Measurements from ENCODE around the gene ITGB7.

ITGB7 gene

DNA sequence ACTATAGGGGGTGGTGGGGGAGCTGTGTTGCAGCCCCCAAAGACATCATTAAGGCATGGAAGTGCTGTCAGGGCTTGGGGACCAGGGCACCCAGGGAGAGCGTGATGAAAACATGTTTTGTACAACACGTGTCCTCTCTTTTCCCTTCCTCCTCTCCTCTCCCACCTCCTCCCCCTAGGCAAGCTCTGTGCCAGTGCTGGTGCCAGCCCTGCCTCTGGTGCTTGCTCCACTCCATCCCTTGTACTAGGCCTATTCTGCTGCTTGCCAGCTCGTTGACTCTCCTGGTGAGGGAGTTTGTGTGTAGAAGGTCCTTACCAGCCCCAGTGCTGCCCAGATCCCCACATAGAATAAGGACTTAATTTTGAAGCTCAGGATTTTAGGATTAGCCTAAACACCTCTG, 28.1 kb upstream of the ITGB7 start:
- Mint-ChIP-seq H3K9me3 (no peaks in the 10 kb centered on the region), H3K36me3 (ENCODE audit: low read depth) (no peaks in the 10 kb centered on the region), H3K27ac (no peak overlapping the region), H3K4me1 (ENCODE audit: low read depth) (peaks cover 32% of the 10 kb centered on the region), H3K27me3 (peaks cover 65% of the 10 kb centered on the region), H3K4me3 (no peak overlapping the region)
- intact Hi-C loops (cut with micrococcal nuclease): no loop called here

- peaks cover 39% of the 10 kb centered on the region for H3K4me1 Mint-ChIP-seq (ENCODE audit: low read depth)
- no peak overlapping the region for H3K27ac Mint-ChIP-seq
- no peaks in the 10 kb centered on the region for H3K36me3 Mint-ChIP-seq (ENCODE audit: low read depth)
- no peak overlapping the region for H3K4me3 Mint-ChIP-seq
- H3K27me3 Mint-ChIP-seq: peaks cover 70% of the 10 kb centered on the region
- no peaks in the 10 kb centered on the region for H3K9me3 Mint-ChIP-seq
- intact Hi-C loops (cut with micrococcal nuclease): no loop called here
Measured at GRCh38 chr12:53234271-53234914, 27.3 kb upstream of the ITGB7 start.

- Mint-ChIP-seq H3K36me3 (ENCODE audit: low read depth) (no peaks in the 10 kb centered on the region), H3K4me1 (ENCODE audit: low read depth) (peaks cover 45% of the 10 kb centered on the region)
Measured at GRCh38 chr12:53233671-53234121, 26.6 kb upstream of the ITGB7 start.

DNA sequence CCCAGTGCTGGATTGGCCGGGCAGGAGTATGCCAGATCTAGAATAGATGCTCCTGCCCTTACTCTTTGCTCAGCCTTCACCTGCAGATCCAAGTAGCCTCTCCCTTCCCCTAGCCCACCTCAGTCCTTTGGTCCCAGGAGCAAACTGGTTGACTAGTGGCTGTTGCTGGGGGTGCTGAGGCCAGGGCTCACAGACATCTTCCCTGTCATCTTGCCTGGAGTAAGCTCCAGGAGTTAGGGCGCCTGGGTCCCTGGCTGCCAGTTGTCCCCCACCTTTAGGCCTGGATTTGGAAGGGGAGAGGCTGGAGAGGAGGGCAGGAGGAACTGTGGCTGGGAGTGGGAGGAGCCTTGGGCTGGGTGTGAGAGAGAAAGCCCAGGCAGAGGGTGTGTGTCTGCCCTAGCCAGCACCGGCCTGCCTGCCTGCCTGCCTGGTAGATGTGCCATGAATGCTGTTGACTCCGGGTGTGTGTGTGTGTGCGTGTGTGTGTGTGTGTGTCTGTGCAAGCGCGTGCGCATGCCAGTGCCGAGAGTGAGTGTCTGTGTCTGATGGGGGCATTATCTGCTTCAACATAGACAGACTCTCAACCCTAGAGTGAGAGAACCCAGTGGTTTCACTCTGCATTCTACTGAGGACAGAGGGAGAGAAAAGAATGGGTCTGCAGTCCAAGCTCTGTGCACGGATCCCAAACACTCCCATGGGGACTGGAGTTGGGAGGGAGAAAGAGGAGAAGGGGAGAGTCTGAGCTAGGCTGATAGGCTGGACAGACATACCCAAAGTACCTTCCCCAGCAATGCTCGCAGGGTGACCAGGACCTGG, 25.8 kb upstream of the ITGB7 start:
- Mint-ChIP-seq H3K4me3 (peak overlapping the region; percentile 76), H3K9me3 (no peaks in the 10 kb centered on the region), H3K36me3 (ENCODE audit: low read depth) (no peaks in the 10 kb centered on the region), H3K4me1 (ENCODE audit: low read depth) (peaks cover 53% of the 10 kb centered on the region), H3K27me3 (peaks cover 66% of the 10 kb centered on the region), H3K27ac (peak overlapping the region; percentile 37)
- intact Hi-C loops (cut with micrococcal nuclease): no loop called here

More at GRCh38 chr12:53233671-53234121, 26.6 kb upstream of the ITGB7 start:
- Mint-ChIP-seq H3K9me3 (no peaks in the 10 kb centered on the region), H3K27me3 (peaks cover 71% of the 10 kb centered on the region), H3K4me3 (no peak overlapping the region), H3K27ac (peak overlapping the region; percentile 37)
- intact Hi-C loops (cut with micrococcal nuclease): no loop called here

GRCh38 chr12:53231921-53232645, 25.0 kb upstream of the ITGB7 start, which contains the start of gene RARG:
RARG (minus strand) TSS chr12:53232209; CDS start chr12:53227545, 4,664 bp downstream.
- intact Hi-C loops (cut with micrococcal nuclease): no loop called here
- peak within 1 kb of the TSS; percentile 37 for H3K27ac Mint-ChIP-seq
- H3K9me3 Mint-ChIP-seq: no peaks in the 10 kb centered on the region

DNA sequence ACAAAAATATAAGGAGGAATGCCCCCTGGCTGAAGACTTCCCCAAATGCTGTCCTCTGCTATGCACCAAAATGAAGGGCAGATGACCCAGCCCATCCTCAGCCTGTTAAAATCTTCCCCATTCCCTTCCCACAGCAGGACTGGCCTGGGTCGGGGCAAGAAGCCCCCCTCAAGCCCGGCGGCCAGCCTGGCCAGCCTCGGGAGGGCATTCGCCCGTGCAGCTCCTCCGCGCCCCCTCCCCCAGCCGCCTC, 24.5 kb upstream of the ITGB7 start:
- intact Hi-C loops (cut with micrococcal nuclease): no loop called here
- no peaks in the 10 kb centered on the region for H3K36me3 Mint-ChIP-seq (ENCODE audit: low read depth)
- H3K27me3 Mint-ChIP-seq: peaks cover 64% of the 10 kb centered on the region
- peaks cover 61% of the 10 kb centered on the region for H3K4me1 Mint-ChIP-seq (ENCODE audit: low read depth)
- no peak overlapping the region for H3K4me3 Mint-ChIP-seq
- H3K27ac Mint-ChIP-seq: no peak overlapping the region
- H3K9me3 Mint-ChIP-seq: no peaks in the 10 kb centered on the region

More at GRCh38 chr12:53231921-53232645, 25.0 kb upstream of the ITGB7 start, which contains the start of gene RARG:
- peak within 1 kb of the TSS; percentile 76 for H3K4me3 Mint-ChIP-seq
- H3K36me3 Mint-ChIP-seq (ENCODE audit: low read depth): no peaks in the 10 kb centered on the region
- peaks cover 61% of the 10 kb centered on the region for H3K4me1 Mint-ChIP-seq (ENCODE audit: low read depth)
- H3K27me3 Mint-ChIP-seq: peaks cover 66% of the 10 kb centered on the region

GRCh38 chr12:53230108-53230845, 23.2 kb upstream of the ITGB7 start:
- Mint-ChIP-seq H3K4me3 (no peak overlapping the region), H3K36me3 (ENCODE audit: low read depth) (no peaks in the 10 kb centered on the region), H3K27ac (peak overlapping the region; percentile 37), H3K4me1 (ENCODE audit: low read depth) (peaks cover 63% of the 10 kb centered on the region), H3K27me3 (peaks cover 60% of the 10 kb centered on the region), H3K9me3 (no peaks in the 10 kb centered on the region)
- intact Hi-C loops (cut with micrococcal nuclease): no loop called here

- H3K4me3 Mint-ChIP-seq: no peak overlapping the region
- intact Hi-C loops (cut with micrococcal nuclease): no loop called here
- peaks cover 71% of the 10 kb centered on the region for H3K4me1 Mint-ChIP-seq (ENCODE audit: low read depth)
Measured at GRCh38 chr12:53229454-53229853, 22.4 kb upstream of the ITGB7 start.

DNA sequence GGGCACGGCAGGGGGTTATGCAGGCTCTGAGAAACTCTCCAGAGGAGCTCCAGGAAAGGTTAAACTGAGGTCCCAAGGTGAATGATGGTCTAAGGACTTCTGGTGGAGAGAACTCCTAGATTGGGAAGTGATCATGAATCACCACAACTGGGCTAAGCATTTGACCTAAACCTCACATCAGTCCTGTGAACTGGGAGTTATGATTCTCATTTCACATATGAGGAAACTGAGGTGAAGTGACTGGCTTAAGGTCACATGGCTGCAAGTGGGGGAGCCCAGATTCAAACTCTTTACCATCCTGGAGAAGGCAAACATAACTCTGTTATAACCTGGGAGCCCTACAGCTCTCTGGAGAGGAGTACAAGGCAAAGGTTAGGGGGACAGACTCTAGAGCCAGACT, 20.8 kb upstream of the ITGB7 start:
- no peak overlapping the region for H3K27ac Mint-ChIP-seq
- H3K4me1 Mint-ChIP-seq (ENCODE audit: low read depth): peaks cover 73% of the 10 kb centered on the region
- no peak overlapping the region for H3K4me3 Mint-ChIP-seq
- H3K9me3 Mint-ChIP-seq: no peaks in the 10 kb centered on the region
- peaks cover 46% of the 10 kb centered on the region for H3K27me3 Mint-ChIP-seq
- intact Hi-C loops (cut with micrococcal nuclease): no loop called here
- no peaks in the 10 kb centered on the region for H3K36me3 Mint-ChIP-seq (ENCODE audit: low read depth)

More at GRCh38 chr12:53229454-53229853, 22.4 kb upstream of the ITGB7 start:
- Mint-ChIP-seq H3K27ac (peak overlapping the region; percentile 4), H3K27me3 (peaks cover 57% of the 10 kb centered on the region), H3K9me3 (no peaks in the 10 kb centered on the region), H3K36me3 (ENCODE audit: low read depth) (no peaks in the 10 kb centered on the region)

DNA sequence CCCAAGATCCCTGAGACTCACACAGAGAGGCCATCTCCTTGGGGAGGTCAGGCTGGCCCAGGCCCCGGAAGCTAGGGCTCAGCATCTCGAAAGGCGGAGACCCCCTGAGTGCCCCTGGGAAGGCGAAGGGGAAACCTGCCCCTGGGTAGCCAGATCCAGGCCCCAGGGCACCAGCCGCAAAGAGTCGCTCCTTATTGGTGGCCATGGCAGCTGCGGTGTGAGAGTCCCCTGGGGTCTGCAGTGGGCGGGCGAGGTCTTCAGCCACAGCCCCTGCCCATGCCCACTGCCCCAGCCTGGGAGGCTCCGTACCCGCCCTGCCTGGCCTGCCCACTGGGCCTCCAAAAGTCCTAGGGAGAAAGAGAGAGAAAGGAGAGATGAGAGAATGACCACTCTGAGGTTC, 20.3 kb upstream of the ITGB7 start:
- no peak overlapping the region for H3K4me3 Mint-ChIP-seq
- H3K27me3 Mint-ChIP-seq: peaks cover 42% of the 10 kb centered on the region
- intact Hi-C loops (cut with micrococcal nuclease): no loop called here
- H3K4me1 Mint-ChIP-seq (ENCODE audit: low read depth): peaks cover 73% of the 10 kb centered on the region
- H3K27ac Mint-ChIP-seq: no peak overlapping the region
- H3K36me3 Mint-ChIP-seq (ENCODE audit: low read depth): no peaks in the 10 kb centered on the region
- no peaks in the 10 kb centered on the region for H3K9me3 Mint-ChIP-seq

DNA sequence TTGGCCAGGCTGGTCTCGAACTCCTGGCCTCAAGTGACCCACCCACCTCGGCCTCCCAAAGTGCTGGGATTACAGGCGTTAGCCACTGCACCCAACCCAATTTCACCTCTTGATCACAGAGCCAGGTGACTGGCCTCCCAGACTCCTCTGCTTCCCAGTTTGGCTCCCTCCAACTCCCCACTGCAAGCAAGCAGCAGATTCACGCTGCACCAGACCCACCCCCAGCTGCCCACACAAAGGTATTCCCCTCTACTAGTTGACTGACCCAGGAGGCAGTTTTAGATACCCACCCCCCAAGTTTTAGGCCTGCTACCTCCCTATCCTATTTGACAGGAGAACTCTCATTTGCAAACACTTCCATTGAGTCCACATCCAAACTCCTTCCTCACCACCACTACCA, 19.8 kb upstream of the ITGB7 start:
- H3K27me3 Mint-ChIP-seq: peaks cover 44% of the 10 kb centered on the region
- H3K27ac Mint-ChIP-seq: no peak overlapping the region
- H3K4me3 Mint-ChIP-seq: no peak overlapping the region
- peaks cover 76% of the 10 kb centered on the region for H3K4me1 Mint-ChIP-seq (ENCODE audit: low read depth)
- no peaks in the 10 kb centered on the region for H3K36me3 Mint-ChIP-seq (ENCODE audit: low read depth)
- intact Hi-C loops (cut with micrococcal nuclease): no loop called here
- no peaks in the 10 kb centered on the region for H3K9me3 Mint-ChIP-seq

GRCh38 chr12:53225635-53226424, 18.8 kb upstream of the ITGB7 start:
- H3K4me1 Mint-ChIP-seq (ENCODE audit: low read depth): peaks cover 83% of the 10 kb centered on the region
- intact Hi-C loops (cut with micrococcal nuclease): no loop called here
- H3K27me3 Mint-ChIP-seq: peaks cover 37% of the 10 kb centered on the region
- H3K27ac Mint-ChIP-seq: no peak overlapping the region
- no peaks in the 10 kb centered on the region for H3K9me3 Mint-ChIP-seq
- no peaks in the 10 kb centered on the region for H3K36me3 Mint-ChIP-seq (ENCODE audit: low read depth)
- no peak overlapping the region for H3K4me3 Mint-ChIP-seq

Measured in dendritic cell treated with granulocyte-macrophage colony-stimulating factor and Interleukin-4, amounts not matched to agents 40 ng/mL and 50 ng/mL, for 4 days (primary cell).